HG02571 (cell line): ENCODE data around the gene ALDH1A2.
"Not testable (repeated sequence)": the region's sequence is repeated elsewhere in the genome, so short reads cannot be mapped to it uniquely, and the experiment has no call there.

Experiments used
- ATAC-seq: cut with Tn5 transposase; IDR thresholded peaks from one replicate; pipeline ENCODE4 v1.9.1; 2021; ENCODE audit warnings: mild to moderate bottlenecking, moderate library complexity; ENCODE audit not compliant: unreplicated experiment

Gene ALDH1A2

GRCh38 chr15:58002338-58003126 is 63.0 kb downstream of the ALDH1A2 start:
- no peak for ATAC-seq

- not testable (repeated sequence) for ATAC-seq
Observed at GRCh38 chr15:57999699-58000098, 65.8 kb downstream of the ALDH1A2 start.

- ATAC-seq, result no peak
Observed at GRCh38 chr15:57996561-57996960, 69.0 kb downstream of the ALDH1A2 start.

GRCh38 chr15:57994221-57995049 is 71.1 kb downstream of the ALDH1A2 start:
- ATAC-seq, result no peak

- no peak for ATAC-seq
Observed at GRCh38 chr15:57993409-57994145, 71.9 kb downstream of the ALDH1A2 start.

GRCh38 chr15:57992761-57993355 is 72.7 kb downstream of the ALDH1A2 start:
- ATAC-seq, result no peak

- ATAC-seq, result no peak
Observed at GRCh38 chr15:57973534-57973933, 92.0 kb downstream of the ALDH1A2 start.

GRCh38 chr15:57972864-57973263 is 92.6 kb downstream of the ALDH1A2 start:
- ATAC-seq, result no peak

- ATAC-seq, result no peak
Observed at GRCh38 chr15:57969996-57970395, 95.5 kb downstream of the ALDH1A2 start.

GRCh38 chr15:57969355-57969754 is 96.2 kb downstream of the ALDH1A2 start:
- ATAC-seq, result no peak

GRCh38 chr15:57962887-57963286 is 102.6 kb downstream of the ALDH1A2 start:
- ATAC-seq, result no peak

- no peak for ATAC-seq
Observed at GRCh38 chr15:57961919-57962318, 103.6 kb downstream of the ALDH1A2 start.

GRCh38 chr15:57957113-57957512 is 108.4 kb downstream of the ALDH1A2 start:
- no peak for ATAC-seq

- ATAC-seq, result no peak
Observed at GRCh38 chr15:57953874-57954273, 111.6 kb downstream of the ALDH1A2 start.

- no peak for ATAC-seq
Observed at GRCh38 chr15:57951328-57951932, 114.1 kb downstream of the ALDH1A2 start.

- ATAC-seq, result no peak
Observed at GRCh38 chr15:57950381-57950946, 115.0 kb downstream of the ALDH1A2 start.

GRCh38 chr15:57949374-57949943 is 116.1 kb downstream of the ALDH1A2 start:
- no peak for ATAC-seq

- no peak for ATAC-seq
Observed at GRCh38 chr15:57948351-57949289, 116.9 kb downstream of the ALDH1A2 start.

GRCh38 chr15:57947781-57948180 is 117.7 kb downstream of the ALDH1A2 start:
- ATAC-seq, result no peak
